Measurements from ENCODE around the gene GPR25.

The GPR25 gene

DNA sequence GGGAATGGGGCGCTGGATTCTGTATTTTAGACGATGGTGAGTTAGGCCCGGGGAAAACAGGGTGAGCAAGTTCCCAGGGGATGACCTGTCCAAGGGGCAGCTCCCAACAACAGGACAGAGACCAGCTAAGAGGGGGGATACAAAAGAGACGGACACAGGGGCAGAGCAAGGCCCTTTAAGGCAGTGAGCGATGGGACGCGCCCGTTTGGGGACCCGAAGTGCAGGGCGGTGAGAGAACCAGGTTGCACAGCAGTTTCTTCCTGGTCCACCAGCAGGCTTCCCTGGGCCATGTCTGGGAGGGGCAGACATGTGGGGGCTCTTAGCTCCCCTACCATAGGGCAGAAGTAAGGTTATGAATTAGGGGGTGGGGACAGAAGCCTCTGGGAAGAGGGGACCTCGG lies 43.9 kb downstream of the GPR25 start:
- no peak for DNase-seq

DNA sequence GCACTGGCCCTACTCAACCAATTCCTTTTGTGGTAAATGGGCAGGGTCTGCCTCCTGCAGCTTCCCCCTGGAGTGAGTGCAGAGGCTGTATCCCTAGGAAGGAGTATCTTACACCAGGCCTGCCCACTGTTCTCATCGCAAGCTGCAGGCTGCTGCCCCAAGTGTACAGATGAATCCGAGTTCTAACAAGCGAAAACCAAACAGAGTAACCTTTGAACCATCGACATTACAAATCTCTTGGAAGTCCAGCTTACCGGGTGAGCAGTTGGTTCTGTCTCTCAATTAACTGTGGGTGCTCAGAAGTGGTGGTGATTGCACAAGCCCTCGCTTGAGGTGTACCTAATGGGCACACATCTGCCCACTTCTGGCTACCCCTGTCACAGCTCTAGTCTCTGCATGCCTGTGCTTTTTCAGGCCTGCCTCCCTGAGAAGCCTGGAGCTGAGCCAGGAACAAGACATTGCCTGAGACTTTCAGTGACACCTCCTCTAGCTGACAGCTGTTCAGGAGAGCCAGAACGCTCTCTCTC lies 44.6 kb downstream of the GPR25 start:
- no peak for DNase-seq

GRCh38 chr1:200918006-200918405 lies 45.2 kb downstream of the GPR25 start:
- no peak for DNase-seq

GRCh38 chr1:200919386-200919785 lies 46.6 kb downstream of the GPR25 start:
- no peak for DNase-seq

GRCh38 chr1:200921571-200922110 lies 48.9 kb downstream of the GPR25 start:
- no peak for DNase-seq

- no peak for DNase-seq
These were observed 49.6 kb downstream of the GPR25 start for GRCh38 chr1:200922406-200922805.

DNA sequence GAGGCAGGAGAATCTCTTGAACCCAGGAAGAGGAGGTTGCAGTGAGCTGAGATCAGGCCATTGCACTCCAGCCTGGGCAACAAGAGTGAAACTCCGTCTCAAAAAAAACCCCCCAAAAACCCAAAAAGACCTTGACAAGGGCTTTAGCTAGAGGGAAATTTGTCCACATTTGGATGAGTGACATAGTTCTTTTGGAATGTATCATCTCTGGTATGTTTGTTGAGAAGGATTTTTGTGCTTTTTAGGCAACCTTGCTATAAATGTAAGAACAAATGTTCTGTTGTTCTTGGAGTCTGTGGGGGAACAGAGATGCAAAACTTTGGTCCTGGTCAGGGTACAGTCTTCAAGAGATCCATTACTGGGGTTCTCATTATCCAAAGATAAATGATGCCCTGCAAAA lies 50.8 kb downstream of the GPR25 start:
- no peak for DNase-seq

Measured in activated CD8-positive, alpha-beta memory T cell treated with anti-CD3 and anti-CD28 coated beads, Interleukin-2, amount 50 U/mL, for 4 hours (primary cell).